ENCODE measurements around the gene CD177.
"Not testable (repeated sequence)": the region's sequence is repeated elsewhere in the genome, so short reads cannot be mapped to it uniquely, and the experiment has no call there.

DNA sequence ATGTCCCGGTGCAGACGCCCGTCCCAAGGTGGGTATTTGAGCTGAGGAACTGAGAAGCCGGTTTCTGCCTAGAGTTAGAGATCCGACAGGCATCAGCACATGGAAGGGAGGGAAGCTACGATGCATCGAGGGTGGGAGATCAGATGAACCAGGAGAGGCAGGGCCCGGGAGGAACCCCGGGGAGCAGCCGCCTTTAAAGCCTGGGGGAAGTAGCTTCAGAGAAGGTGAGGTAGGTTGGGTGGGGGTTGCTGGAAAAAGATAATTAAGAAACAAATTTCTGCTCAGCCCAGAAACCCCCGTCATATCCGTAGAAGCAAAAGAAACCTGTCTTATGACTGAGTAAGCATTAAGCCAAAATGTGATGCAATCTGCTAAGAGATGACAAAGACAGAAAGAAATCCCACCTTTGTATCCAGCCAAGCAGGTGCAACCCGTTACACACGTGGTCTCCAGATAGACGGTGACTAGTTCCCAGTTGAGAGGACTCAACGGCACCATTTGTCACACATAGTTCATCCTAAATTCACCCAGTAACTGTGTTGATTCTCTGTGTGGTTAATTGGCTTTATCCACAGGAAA lies 9.1 kb upstream of the CD177 start:
- TF ChIP-seq, protein P1, sequence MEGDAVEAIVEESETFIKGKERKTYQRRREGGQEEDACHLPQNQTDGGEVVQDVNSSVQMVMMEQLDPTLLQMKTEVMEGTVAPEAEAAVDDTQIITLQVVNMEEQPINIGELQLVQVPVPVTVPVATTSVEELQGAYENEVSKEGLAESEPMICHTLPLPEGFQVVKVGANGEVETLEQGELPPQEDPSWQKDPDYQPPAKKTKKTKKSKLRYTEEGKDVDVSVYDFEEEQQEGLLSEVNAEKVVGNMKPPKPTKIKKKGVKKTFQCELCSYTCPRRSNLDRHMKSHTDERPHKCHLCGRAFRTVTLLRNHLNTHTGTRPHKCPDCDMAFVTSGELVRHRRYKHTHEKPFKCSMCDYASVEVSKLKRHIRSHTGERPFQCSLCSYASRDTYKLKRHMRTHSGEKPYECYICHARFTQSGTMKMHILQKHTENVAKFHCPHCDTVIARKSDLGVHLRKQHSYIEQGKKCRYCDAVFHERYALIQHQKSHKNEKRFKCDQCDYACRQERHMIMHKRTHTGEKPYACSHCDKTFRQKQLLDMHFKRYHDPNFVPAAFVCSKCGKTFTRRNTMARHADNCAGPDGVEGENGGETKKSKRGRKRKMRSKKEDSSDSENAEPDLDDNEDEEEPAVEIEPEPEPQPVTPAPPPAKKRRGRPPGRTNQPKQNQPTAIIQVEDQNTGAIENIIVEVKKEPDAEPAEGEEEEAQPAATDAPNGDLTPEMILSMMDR (IDR thresholded peaks at IDR 0.05): not testable (repeated sequence)
- not testable (repeated sequence) for TF ChIP-seq POLR2A, EP300, POLR2AphosphoS5 (IDR thresholded peaks at IDR 0.05)
